HG03457 (cell line): ENCODE measurements around the gene CDAN1.
A peak's percentile ranks its signal among the peaks of the same experiment; 100 is the strongest.
"Not testable (repeated sequence)": the region's sequence is repeated elsewhere in the genome, so short reads cannot be mapped to it uniquely, and the experiment has no call there.

Experiments used
- ATAC-seq: cut with Tn5 transposase; IDR thresholded peaks from one replicate; pipeline ENCODE4 v1.9.1; 2021; ENCODE audit warnings: moderate number of reproducible peaks; ENCODE audit not compliant: unreplicated experiment

Gene CDAN1

GRCh38 chr15:42736793-42737528 lies at the start of gene CDAN1:
Gene CDAN1, minus strand, starts transcription at chr15:42737128. Its CDS starts 26 bp downstream, at chr15:42737102.
- ATAC-seq: peak; percentile 52

- no peak for ATAC-seq
Measured at GRCh38 chr15:42785569-42785968, 48.6 kb upstream of the CDAN1 start.

GRCh38 chr15:42784705-42785104 lies 47.8 kb upstream of the CDAN1 start:
- no peak for ATAC-seq

- ATAC-seq: no peak
Measured at GRCh38 chr15:42782716-42783115, 45.8 kb upstream of the CDAN1 start.

- no peak for ATAC-seq
Measured at GRCh38 chr15:42775416-42775815, 38.5 kb upstream of the CDAN1 start.

GRCh38 chr15:42772901-42773300 lies 36.0 kb upstream of the CDAN1 start:
- ATAC-seq: no peak

- no peak for ATAC-seq
Measured at GRCh38 chr15:42772144-42772543, 35.2 kb upstream of the CDAN1 start.

- ATAC-seq: not testable (repeated sequence)
Measured at GRCh38 chr15:42766109-42766508, 29.2 kb upstream of the CDAN1 start.

GRCh38 chr15:42764154-42764731 lies 27.3 kb upstream of the CDAN1 start:
- not testable (repeated sequence) for ATAC-seq

- ATAC-seq: not testable (repeated sequence)
Measured at GRCh38 chr15:42761813-42762212, 24.9 kb upstream of the CDAN1 start.

- no peak for ATAC-seq
Measured at GRCh38 chr15:42760759-42761158, 23.8 kb upstream of the CDAN1 start.

- ATAC-seq: no peak
Measured at GRCh38 chr15:42759093-42759492, 22.2 kb upstream of the CDAN1 start.

GRCh38 chr15:42750306-42750705 lies 13.4 kb upstream of the CDAN1 start:
- no peak for ATAC-seq

- no peak for ATAC-seq
Measured at GRCh38 chr15:42749266-42749665, 12.3 kb upstream of the CDAN1 start.

- ATAC-seq: no peak
Measured at GRCh38 chr15:42744195-42744594, 7.3 kb upstream of the CDAN1 start.

GRCh38 chr15:42742149-42742548 lies 5.2 kb upstream of the CDAN1 start:
- ATAC-seq: no peak

GRCh38 chr15:42741710-42742109 lies 4.8 kb upstream of the CDAN1 start:
- no peak for ATAC-seq

- ATAC-seq: no peak
Measured at GRCh38 chr15:42737529-42738328, 801 bp upstream of the CDAN1 start.

GRCh38 chr15:42736178-42736792 lies 643 bp downstream of the CDAN1 start:
- no peak for ATAC-seq

- ATAC-seq: no peak
Measured at GRCh38 chr15:42735382-42736165, 1.4 kb downstream of the CDAN1 start.
